Measurements from ENCODE around the gene DDIAS.
A peak's percentile ranks its signal among the peaks of the same experiment; 100 is the strongest.
"Not testable (repeated sequence)": the region's sequence is repeated elsewhere in the genome, so short reads cannot be mapped to it uniquely, and the experiment has no call there.

The DDIAS gene

DNA sequence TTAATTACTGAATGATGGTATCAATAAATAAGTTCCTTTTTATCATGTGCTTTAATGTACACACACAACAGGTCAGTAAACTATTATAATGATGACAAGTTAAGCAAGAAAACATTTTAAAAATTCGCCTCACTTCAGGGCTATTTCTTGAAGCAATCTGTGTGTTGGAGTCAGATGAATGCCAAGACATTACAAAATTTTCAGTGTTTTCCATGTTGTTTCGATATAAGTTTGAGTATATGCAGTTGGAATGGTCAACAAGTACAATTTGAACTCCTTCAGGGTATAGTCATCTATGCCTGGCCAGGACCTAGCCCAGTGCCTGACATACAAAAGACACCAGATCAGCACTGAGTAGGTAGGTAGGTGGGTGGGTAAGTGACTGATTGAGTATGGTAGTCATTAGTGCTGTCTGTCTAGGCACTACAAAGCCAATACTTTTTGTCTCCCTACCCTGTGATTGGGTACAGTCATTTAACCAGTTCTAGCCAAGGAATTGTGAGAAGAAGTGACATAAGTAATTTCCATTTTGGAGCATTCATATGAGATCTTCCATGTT, 8.8 kb upstream of the DDIAS start:
- no peak for DNase-seq

DNA sequence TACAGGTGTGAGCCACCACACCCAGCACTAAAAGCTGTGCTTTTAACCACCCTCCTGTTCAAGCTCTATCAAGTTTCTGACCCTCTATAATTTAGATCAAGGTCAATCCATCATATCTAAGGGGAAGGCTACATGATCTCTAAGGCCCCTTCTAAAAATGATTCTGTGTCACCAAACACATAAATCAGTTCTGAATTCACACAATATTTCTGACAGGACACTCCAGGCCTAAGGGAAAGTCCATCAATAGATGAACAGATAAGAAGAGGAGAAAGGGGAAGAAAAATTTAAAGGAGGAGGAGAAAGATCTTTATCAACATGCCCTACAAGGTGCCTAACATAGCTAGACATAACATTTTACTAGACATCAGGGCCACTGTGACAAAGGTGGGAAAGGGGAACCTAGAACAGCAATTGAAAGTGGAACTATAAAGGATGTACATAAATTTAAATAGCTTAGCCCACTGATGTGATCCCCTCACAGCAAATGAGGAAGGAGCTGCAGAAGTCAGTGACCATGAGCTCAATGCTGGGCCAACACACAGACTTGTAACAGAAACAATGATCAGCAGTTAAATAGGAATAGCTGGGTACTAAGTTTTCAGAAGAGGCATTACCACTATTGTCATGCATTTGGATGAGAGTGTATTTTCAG, 6.0 kb upstream of the DDIAS start:
- DNase-seq: no peak

DNA sequence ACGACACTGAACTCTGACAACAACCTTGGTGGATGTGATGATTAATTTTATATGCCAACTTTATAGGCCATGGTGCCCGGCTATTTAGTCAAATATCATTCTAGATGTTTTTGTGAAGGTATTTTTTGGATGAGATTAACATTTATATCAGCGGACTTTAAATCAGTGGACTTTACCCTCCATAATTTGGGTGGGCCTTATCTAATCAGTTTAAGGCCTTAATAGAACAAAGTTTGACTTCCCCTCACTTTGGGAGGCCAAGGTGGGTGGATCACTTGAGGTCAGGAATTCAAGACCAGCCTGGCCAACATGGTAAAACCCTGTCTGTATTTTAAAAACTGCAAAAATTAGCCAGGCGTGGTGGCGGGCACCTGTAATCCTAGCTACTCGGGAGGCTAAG, 5.4 kb upstream of the DDIAS start:
- no peak for DNase-seq

DNA sequence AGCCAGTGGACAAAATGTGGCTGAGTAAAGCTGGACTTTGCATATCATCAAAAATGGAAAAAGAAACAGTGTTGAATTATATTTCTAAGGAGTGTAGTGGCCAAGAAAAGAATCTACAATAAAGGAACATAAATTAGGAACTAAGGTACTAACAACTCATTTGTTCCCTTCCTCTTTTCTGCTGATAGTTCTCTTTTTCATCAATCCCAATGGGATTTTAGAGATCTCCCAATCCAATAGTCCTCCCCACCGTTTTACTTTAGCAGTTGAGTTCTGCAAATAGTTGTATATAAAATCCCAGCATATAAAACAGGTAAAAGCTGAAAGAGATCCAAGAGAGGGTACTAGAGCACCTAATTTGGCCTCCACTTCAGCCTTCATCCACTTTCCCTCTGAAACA, 3.3 kb upstream of the DDIAS start:
- DNase-seq: no peak

DNA sequence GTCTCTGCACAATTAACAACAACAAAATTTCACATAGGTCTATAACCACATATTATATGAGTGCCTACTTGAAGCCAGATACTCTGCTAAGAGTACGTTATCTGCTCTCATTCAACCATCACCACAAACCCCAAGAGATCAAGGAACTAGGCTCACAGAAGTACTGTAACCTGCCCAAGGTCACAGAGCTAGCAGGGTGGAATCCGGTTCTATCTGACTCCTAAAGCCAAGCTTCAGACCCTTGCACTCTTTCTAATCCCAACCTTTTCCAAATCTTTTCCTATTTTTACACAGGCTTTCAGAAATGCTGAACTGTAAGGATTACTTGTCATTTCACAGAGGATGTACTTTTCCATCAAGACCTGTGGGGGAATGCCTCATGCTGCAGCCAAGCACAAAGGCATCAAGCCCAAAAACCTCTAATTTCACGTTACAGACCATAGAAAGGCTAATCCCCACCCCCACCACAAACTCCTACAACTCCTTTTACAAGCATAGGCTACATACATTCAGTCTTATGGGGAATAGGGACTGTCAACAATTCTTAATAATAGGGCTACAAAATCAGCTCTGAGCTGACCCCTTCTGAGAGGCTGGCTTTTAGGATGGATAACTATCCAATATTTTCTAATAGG, 2.2 kb upstream of the DDIAS start:
- peak in 4 of 6 experiments; percentile 2 to 50 (median 38) for DNase-seq

DNA sequence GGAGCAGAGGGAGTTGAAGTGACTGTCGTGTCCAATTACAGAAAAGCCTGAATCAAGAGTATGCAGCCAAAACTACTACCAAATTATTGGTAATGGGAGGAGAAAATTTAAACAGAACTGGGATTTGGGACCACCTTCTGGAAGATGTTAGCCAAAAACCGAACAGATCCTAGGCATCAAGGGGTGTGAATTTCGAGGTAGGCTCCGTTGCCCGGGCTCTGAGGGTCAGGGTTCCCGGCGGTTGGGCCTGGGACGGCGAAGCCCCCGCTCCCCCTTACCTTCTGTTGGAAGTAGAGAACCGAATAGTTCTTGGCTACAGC, 1.6 kb upstream of the DDIAS start:
- no peak for DNase-seq

DNA sequence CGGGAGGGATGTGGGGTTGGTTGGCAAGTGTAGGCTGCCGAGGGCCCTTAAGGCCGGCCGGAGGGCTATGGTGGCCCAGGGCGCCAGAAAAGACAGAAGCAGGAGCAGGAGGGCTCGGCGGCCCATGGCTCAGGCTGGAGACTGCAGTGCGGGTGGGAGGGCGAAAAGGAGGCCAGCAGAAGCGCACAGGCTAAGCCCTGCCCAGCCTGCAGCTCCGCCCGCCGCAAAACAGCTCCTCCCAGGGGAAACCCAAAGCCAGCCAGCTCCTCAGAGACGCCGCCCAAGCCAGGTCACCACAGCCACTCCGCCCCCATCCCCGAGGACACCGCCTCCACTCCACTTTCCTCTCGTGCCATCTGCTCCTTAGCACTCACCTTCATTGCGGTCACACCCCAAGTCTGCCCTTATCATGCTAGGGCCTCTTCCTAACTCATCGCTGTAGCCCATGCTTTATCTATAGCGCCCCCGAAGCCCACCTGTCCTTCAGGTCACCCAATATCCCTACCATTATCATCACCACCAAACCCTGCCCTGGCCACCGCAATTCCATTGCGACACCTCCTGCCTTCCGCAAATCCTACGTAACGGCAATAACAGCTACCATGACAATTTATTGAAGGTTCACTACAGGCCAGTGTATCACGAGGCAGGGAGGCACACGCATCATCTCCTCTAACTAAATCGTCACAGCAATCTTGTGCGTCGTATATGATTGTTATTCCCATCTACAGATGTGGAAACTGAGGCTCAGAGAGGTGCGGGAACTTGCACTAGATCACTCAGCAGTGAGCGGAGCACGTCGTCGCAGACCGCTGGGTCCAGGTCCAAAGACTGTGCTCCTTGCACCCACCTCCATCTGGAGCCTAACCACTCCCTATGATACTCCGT, 1.0 kb upstream of the DDIAS start, which contains the start of gene PRCP:
Gene PRCP (minus strand): TSS at position 154 of the 888 bp plus-strand sequence. CDS start 28 bp downstream, at position 126.
- DNase-seq: peak; percentile 84 to 91 (median 86)

DNA sequence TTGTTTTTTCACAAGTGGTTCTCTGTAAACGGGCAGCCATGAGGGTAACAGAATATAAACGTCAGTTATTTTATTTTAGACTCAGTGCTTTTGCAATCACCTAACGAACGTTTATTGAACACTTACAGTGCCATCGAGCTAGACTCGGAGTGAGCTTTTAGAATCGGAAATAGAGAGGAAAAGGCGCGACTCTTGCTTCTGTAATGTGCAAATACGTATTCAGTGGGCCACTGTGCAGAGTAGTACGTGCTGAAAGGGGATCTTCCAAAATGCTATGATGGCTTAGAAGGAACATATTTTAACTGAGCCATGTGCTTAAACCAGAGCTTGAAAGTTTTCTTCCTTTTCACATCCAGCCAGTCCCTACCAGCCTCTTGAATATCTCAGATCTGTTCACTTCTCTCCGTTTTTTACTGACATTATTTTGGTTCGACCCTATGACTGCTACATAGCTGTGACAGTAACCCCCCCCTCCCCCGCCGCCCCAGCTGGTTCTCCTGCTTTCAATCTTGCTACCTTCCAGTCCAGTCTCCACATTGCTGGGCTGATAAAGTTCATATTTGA, 468 bp downstream of the DDIAS start:
- DNase-seq: peak in 1 of 6 experiments; percentile 26

DNA sequence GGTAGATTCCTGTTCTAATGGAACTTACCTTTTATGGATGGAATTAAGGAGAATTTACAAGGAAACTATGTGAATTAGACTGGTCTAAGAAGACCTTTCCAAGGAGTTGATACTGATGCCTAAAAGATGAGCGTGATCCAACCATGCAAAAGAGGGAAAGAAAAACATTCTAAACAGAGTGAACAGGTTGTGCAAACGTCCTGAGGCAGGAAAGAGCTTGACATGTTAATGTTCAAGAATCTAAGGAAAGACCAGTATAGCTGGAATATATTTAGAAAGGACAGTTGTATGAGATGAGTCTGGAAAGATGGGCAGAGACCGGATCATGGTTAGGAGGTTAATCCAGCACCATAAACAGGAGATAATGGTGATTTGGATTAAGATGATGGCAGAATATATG, 1.3 kb downstream of the DDIAS start:
- DNase-seq: no peak

DNA sequence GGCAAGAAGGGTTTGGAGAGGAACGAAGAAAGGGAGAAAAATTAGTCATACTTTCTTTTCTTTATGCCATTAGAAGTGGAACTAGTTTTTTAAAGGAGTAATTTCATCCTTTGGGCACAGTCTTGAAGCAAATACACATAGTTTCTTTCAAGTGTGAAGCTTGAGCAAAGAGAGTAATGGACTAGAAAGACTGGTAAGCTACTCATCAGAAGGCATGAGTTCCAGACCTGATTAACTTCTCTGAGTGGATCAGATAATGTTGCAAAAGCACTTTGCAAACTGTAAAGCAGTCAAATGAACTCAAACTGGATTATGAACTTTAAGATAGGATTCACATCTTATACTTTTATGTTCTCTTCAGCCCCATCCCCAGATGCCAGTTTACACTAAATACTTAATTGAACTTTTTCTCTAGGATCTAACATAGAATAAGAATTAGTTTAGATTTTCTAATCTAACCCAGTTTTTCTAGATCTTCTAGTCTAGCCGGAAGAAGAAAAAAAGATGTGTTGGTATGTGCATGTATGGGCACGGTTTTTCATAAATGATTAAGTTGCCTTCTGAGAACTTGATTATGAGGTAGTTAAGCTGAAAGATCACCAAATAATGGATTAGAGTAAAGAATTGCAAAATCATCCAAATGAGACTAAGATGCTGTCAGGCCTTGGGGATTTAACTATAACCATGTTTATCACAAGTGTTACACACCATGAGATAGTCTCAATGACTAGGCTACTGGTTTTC, 2.5 kb downstream of the DDIAS start:
- no peak for DNase-seq

DNA sequence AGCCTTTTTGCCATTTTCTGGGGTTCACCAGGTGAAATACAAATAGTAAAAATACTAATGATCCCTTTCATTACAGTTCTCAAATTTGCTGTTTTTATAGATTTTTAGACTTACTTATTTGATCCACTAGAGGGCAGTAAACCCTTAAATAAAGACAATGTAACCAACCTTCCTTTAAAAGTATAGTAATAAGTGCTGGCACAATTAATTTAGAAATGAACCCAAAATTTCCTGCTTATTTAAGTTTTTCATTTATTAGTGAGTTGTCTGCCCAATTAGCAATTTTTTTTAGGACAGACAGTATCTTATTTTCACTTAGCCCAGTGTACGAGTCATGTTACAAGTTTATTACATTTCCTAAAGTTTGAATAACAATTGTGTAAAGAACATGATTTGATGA, 4.7 kb downstream of the DDIAS start:
- DNase-seq: peak in 3 of 6 experiments; percentile 24 to 60 (median 58)

DNA sequence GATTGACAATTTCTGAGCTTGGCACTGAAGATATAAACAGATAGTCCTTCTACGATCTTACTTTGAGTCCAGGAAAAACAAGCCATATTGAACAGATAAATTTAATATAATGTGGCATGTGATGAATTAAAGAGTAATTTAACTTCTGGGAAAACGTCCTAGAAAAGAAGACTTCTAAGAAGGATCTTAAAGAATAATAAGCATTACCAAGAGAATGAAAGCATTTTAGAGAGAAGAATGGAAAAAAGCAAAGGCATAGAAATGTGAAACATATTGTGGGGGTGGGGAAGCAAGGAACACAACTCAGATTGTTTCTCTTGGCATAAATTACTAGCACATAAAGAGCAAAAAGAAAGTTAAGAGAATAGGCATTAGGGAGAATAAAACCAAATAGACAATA, 5.4 kb downstream of the DDIAS start:
- DNase-seq: no peak

DNA sequence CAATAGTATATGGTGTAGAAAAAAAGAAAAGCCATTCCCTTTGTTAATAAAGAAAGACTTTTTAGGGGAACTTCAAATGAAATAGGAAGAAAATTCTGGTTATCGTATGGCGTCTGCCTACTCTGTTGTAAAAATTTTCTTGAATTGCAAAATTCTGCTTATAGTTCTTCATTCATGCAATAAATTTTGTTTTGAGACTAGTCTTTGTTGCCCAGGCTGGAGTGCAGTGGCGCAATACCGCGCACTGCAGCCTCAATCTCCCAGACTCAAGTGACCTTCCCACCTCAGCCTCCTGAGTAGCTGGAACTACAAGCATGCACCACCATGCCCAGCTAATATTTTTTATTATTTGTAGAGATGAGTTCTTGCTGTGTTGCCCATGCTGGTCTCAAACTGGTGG, 5.8 kb downstream of the DDIAS start:
- no peak for DNase-seq

DNA sequence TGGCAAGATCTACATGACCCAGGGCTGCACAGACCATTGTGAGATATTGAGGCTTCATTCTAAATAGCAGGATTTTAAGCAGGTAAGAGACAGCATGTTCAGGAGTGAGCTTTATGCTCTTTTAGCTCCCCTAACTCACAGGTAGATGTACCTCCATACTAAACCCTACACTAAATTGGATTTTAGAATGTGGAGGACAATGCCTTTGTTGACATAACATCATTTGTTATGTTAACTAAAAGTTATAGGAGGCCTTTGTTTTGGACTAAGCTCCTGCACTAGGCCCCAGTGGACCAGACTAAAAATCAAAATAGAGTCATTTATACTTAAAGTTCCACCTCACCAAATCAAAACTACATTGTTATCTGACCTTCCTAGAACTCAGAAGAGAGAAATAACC, 6.8 kb downstream of the DDIAS start:
- no peak for DNase-seq

DNA sequence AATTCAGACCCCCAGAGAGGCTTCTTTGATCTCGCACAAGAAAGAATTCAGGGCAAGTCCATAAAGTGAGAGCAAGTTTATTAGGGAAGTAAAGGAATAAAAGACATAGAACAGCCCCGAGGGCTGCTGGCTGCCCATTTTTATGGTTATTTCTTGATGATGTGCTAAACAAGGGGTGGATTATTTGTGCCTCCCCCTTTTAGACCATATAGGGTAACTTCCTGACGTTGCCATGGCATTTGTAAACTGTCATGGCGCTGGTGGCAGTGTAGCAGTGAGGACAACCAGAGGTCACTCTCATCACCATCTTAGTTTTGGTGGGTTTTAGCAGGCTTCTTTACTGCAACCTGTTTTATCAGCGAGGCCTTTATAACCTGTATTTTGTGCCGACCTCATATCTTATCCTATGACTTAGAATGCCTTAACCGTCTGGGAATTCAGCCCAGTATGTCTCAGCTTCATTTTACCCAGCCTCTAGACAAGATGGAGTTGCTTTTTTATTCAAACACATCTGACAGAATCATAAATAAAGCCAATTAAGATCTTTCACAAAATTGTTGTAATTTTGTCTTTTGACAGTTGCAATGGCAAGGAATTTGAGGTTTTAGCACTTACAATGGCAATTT, 7.6 kb downstream of the DDIAS start:
- DNase-seq: no peak

DNA sequence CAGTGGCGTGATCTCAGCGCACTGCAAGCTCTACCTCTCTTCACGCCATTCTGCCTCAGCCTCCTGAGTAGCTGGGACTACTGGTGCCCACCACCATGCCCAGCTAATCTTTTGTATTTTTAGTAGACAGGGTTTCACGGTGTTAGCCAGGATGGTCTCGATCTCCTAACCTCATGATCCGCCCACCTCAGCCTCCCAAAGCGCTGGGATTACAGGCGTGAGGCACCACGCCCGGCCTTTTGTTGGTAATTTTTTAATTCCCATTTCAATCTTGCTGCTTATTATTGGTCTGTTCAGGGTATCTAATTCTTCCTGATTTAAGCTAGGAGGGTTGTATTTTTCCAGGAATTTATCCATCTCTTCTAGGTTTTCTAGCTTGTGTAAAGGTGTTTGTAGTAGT, 18.2 kb downstream of the DDIAS start:
- not testable (repeated sequence) for DNase-seq

DNA sequence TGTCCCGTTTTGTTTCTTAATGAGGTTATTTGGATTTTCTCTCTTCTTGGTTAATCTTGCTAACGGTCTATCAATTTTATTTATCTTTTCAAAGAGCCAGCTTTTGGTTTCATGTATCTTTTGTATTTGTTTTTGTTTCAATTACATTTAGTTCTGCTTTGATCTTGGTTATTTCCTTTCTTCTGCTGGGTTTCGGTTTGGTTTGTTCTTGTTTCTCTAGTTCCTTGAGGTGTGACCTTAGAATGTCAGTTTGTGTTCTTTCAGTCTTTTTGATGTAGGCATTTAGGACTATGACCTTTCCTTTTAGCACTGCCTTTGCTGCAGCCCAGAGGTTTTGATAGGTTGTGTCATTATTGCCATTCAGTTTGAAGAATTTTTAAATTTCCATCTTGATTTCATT, 18.7 kb downstream of the DDIAS start:
- DNase-seq: peak in 3 of 6 experiments; percentile 59 to 65 (median 65)

DNA sequence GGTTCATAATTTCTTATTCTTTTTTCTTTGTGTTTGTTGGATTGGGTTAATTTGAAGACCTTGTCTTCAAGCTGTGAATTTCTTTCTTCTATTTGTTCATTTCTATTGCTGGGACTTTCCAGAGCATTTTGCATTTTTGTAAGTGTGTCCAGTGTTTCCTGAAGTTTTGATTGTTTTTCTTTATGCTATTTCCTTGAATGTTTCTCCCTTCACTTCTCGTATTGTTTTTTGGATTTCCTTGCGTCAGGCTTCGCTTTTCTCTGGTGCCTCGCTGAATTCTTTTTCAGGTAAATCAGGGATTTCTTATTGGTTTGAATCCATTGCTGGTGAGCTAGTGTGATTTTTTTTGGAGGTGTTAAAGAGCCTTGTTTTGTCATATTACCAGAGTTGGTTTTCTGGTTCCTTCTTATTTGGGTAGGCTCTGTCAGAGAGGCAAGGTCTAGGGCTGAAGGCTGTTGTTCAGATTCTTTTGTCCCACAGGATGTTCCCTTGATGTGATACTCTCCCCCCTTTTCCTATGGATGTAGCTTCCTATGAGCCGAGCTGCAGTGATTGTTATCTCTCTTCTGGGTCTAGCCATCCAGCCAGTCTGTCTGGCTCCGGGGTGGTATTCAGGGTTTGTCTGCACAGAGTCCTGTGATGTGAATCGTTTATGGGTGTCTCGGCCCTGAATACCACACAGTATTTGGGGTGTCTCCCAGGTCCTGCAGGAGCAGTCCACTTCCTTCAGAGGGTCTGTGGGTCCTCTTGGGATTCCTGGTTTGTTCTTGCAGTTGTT, 21.0 kb downstream of the DDIAS start:
- DNase-seq: not testable (repeated sequence)

DNA sequence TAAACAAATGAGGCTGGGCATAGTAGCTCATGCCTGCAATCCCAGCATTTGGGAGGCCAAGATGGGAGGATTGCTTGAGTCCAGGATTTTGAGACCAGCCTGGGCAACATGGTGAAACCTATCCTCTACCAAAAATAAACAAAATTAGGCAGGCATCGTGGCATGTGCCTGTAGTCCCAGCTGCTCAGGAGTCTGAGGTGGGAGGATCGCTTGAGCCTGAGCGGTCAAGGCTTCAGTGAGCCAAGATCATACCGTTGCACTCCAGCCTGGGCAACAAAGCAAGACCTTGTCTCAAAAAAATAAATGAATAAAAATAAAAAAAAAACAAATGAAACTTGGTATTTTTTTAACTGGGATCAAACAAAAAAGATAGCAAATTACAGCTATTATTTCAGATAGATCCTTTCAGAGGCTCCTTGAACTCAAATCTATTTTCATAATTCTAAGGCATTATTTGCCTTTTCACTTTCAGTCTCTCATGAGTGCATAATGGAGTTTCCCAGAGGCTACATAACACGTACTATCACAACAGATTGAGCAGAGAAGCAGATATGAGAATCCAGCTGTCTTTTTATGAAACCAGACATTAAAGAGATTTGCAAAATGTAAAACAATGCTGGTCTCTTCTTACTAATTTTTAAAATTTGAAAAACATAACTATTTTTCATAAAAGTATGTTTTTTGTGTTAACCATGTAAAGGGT, 23.1 kb downstream of the DDIAS start:
- DNase-seq: no peak

DNA sequence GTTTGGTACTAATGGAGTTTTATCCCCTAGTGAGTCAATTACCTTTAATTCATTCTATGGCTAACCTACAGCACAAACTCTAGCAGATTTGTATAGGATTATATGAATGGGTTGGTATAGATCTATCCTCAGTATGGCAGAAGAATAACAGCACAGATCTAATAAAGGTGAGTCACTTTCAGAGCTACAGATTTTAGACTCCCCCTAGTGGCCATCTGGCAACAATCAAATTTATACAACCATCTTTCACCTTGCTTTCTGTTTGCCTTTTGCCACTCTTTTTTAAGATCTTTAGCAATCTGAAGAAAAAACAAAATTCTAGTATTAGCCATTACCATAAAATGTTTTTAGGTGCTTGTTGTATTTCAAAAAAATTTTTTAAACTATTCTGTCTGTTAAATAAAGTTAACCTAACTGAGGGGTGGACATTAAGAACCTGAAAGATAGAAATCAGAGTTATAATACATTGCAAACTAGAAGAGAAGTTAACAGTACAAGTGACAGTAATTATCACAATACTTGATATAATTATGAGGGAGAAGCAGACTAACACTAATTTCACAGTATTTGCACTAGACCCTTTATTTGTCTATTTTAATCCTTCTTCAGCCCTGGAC, 25.8 kb downstream of the DDIAS start:
- DNase-seq: peak in 4 of 6 experiments; percentile 2 to 76 (median 62)

Measured in stimulated activated naive CD4-positive, alpha-beta T cell (primary cell).